Loucy (cell line): ENCODE results near the gene HES5.

Experiments used
- H2AFZ ChIP-seq: fragments of 200-600 bp; sonication (generic); 2 replicates; pipeline ENCODE4 v1.6.0; 2016; ENCODE audit warnings: antibody characterized with exemption, mild to moderate bottlenecking, low read length, moderate library complexity
- H3F3A ChIP-seq: fragments of 200-600 bp; 2 replicates; pipeline ENCODE4 v1.6.0; 2016; ENCODE audit warnings: antibody characterized with exemption, low read depth, mild to moderate bottlenecking
- H3K27me3 ChIP-seq: fragments of 200-600 bp; sonication (generic); 2 replicates; pipeline ENCODE4 v1.6.1; 2014; ENCODE audit warnings: low read length, mild to moderate bottlenecking; ENCODE audit not compliant: insufficient read depth, poor library complexity, severe bottlenecking
- H3K36me3 ChIP-seq: fragments of 200-600 bp; sonication (generic); 2 replicates; pipeline ENCODE4 v1.6.1; 2016; ENCODE audit warnings: low read length; ENCODE audit not compliant: insufficient read depth
- H3K4me1 ChIP-seq: fragments of 200-600 bp; sonication (generic); 2 replicates; pipeline ENCODE4 v1.5.1; 2014; ENCODE audit warnings: low read length, mild to moderate bottlenecking; ENCODE audit not compliant: insufficient read depth, poor library complexity, severe bottlenecking
- H3K4me2 ChIP-seq: fragments of 200-600 bp; sonication (generic); 2 replicates; pipeline ENCODE4 v1.6.0; 2014; ENCODE audit warnings: antibody characterized with exemption, low read length, low read depth, mild to moderate bottlenecking; ENCODE audit not compliant: poor library complexity, severe bottlenecking
- H3K4me3 ChIP-seq: fragments of 200-600 bp; sonication (generic); 2 replicates; pipeline ENCODE4 v1.5.1; 2014; ENCODE audit warnings: low read length, mild to moderate bottlenecking, mixed read lengths; ENCODE audit not compliant: poor library complexity, severe bottlenecking
- H3K79me2 ChIP-seq: fragments of 200-600 bp; sonication (generic); 2 replicates; pipeline ENCODE4 v1.6.1; 2014; ENCODE audit warnings: low read length; ENCODE audit not compliant: insufficient read depth
- H3K9ac ChIP-seq: fragments of 200-600 bp; sonication (generic); 2 replicates; pipeline ENCODE4 v1.6.0; 2014; ENCODE audit warnings: mild to moderate bottlenecking, low read depth, low read length, moderate library complexity; ENCODE audit not compliant: poor library complexity, severe bottlenecking
- H3K9me2 ChIP-seq: fragments of 200-600 bp; sonication (generic); replicated peaks from 2 replicates; pipeline ENCODE4 v1.6.1; 2016; ENCODE audit warnings: low read depth, low read length, mixed read lengths
- H3K9me3 ChIP-seq: fragments of 200-600 bp; sonication (generic); 2 replicates; pipeline ENCODE4 v1.6.1; 2014; ENCODE audit warnings: mild to moderate bottlenecking, antibody characterized with exemption, low read length, low read depth; ENCODE audit not compliant: insufficient read depth
- H4K20me1 ChIP-seq: fragments of 200-600 bp; sonication (generic); 2 replicates; pipeline ENCODE4 v1.6.0; 2014; ENCODE audit warnings: antibody characterized with exemption, low read length, mild to moderate bottlenecking; ENCODE audit not compliant: insufficient read depth, poor library complexity, severe bottlenecking
- CTCF ChIP-seq: fragments of 200-600 bp; sonication (generic); conservative IDR thresholded peaks from 2 replicates; pipeline ENCODE4 v1.5.1; 2014; ENCODE audit warnings: mild to moderate bottlenecking, antibody characterized with exemption, low read length
- EZH2phosphoT487 ChIP-seq: fragments of 200-600 bp; IDR thresholded peaks from 2 replicates; pipeline ENCODE4 v1.6.1; 2018; ENCODE audit warnings: antibody characterized with exemption, mild to moderate bottlenecking, moderate library complexity, borderline replicate concordance

HES5 gene

GRCh38 chr1:2514863-2515762 lies 14.9 kb downstream of the HES5 start:
- H3K79me2 ChIP-seq, result no peaks in the 10 kb centered on the region
- TF ChIP-seq CTCF (no peak; the same call in 1 of the 2 replicates), EZH2phosphoT487 (no peak)
- H3K4me2 ChIP-seq, result no peak overlapping the region
- no peaks in the 10 kb centered on the region for H3F3A ChIP-seq
- H3K9ac ChIP-seq, result no peak overlapping the region
- H3K9me2 ChIP-seq, result no peaks in the 10 kb centered on the region
- no peaks in the 10 kb centered on the region for H3K27me3 ChIP-seq
- no peaks in the 10 kb centered on the region for H3K4me1 ChIP-seq
- H3K9me3 ChIP-seq, result no peaks in the 10 kb centered on the region
- no peak overlapping the region for H3K4me3 ChIP-seq
- no peak overlapping the region for H2AFZ ChIP-seq
- H3K36me3 ChIP-seq, result peaks cover 85% of the 10 kb centered on the region; the same call in 1 of the 2 replicates
- H4K20me1 ChIP-seq, result no peaks in the 10 kb centered on the region

GRCh38 chr1:2513939-2514652 lies 16.0 kb downstream of the HES5 start:
- Histone ChIP-seq H3K9me2 (no peaks in the 10 kb centered on the region), H3K9me3 (no peaks in the 10 kb centered on the region), H3F3A (no peaks in the 10 kb centered on the region), H3K27me3 (no peaks in the 10 kb centered on the region), H4K20me1 (no peaks in the 10 kb centered on the region), H3K36me3 (peaks cover 85% of the 10 kb centered on the region; the same call in 1 of the 2 replicates), H2AFZ (no peak overlapping the region), H3K79me2 (no peaks in the 10 kb centered on the region), H3K9ac (no peak overlapping the region), H3K4me1 (no peaks in the 10 kb centered on the region), H3K4me3 (no peak overlapping the region), H3K4me2 (no peak overlapping the region)
- TF ChIP-seq CTCF (no peak), EZH2phosphoT487 (no peak)

- Histone ChIP-seq H3K79me2 (no peaks in the 10 kb centered on the region), H3K9ac (no peak overlapping the region), H3K36me3 (peaks cover 76% of the 10 kb centered on the region; the same call in 1 of the 2 replicates), H3K9me2 (no peaks in the 10 kb centered on the region), H3K27me3 (no peaks in the 10 kb centered on the region), H3K4me2 (no peak overlapping the region), H3F3A (no peaks in the 10 kb centered on the region), H2AFZ (no peak overlapping the region), H3K4me3 (no peak overlapping the region), H3K9me3 (no peaks in the 10 kb centered on the region), H3K4me1 (no peaks in the 10 kb centered on the region), H4K20me1 (no peaks in the 10 kb centered on the region)
- TF ChIP-seq EZH2phosphoT487 (no peak), CTCF (no peak)
Measured at GRCh38 chr1:2512862-2513421, 17.1 kb downstream of the HES5 start.
